CD14-positive monocyte (primary cell): ENCODE measurements around the gene DDX51. TPM values are rescaled to one million over a fixed set of nuclear protein-coding genes. Genes with fewer than 3 reads are reported as not detected.

ENCODE experiments used
- DNase-seq, 3 donors: peaks; one replicate each; pipeline ENCODE4 v3.0.0-alpha.2; 2011 to 2022
- H2AFZ ChIP-seq: 2 replicates; pipeline ENCODE4 v1.6.0; 2012; ENCODE audit warnings: mild to moderate bottlenecking, low read depth, low read length, inconsistent platforms; ENCODE audit not compliant: insufficient read depth, poor library complexity, severe bottlenecking
- H3K27ac ChIP-seq, 2 donors: 1 replicate in 1 of 2; 2 replicates in 1 of 2; pipeline ENCODE4 v1.5.1; 2012 to 2013; ENCODE audit warnings: low read length in 2 of 2, control low read depth in 1 of 2, inconsistent platforms in 1 of 2, low read depth in 1 of 2, mild to moderate bottlenecking in 1 of 2
- H3K27me3 ChIP-seq, 2 donors: one replicate each; pipeline versions ENCODE4 v1.6.0 to v1.6.1; 2011 to 2013; ENCODE audit warnings: low read length in 2 of 2; ENCODE audit not compliant: control insufficient read depth in 2 of 2, insufficient read depth in 2 of 2
- H3K36me3 ChIP-seq, 2 donors: replicated peaks in 1 of 2; 1 replicate in 1 of 2; 2 replicates in 1 of 2; pipeline versions ENCODE4 v1.5.1 to v1.6.1; 2012 to 2013; ENCODE audit warnings: low read length in 2 of 2, control low read depth in 1 of 2, inconsistent platforms in 1 of 2, mild to moderate bottlenecking in 1 of 2; ENCODE audit not compliant: insufficient read depth in 2 of 2, control insufficient read depth in 1 of 2
- H3K4me1 ChIP-seq, 2 donors: 1 replicate in 1 of 2; 2 replicates in 1 of 2; pipeline versions ENCODE4 v1.5.1 to v1.6.1; 2012 to 2013; ENCODE audit warnings: low read length in 2 of 2, control low read depth in 1 of 2, inconsistent platforms in 1 of 2, mild to moderate bottlenecking in 1 of 2, moderate library complexity in 1 of 2; ENCODE audit not compliant: insufficient read depth in 2 of 2, control insufficient read depth in 1 of 2
- H3K4me2 ChIP-seq: replicated peaks from 2 replicates; pipeline ENCODE3; 2012; ENCODE audit warnings: low read length, moderate library complexity, mild to moderate bottlenecking; ENCODE audit not compliant: poor library complexity, severe bottlenecking; ENCODE audit errors: extremely low read depth
- H3K4me3 ChIP-seq, 3 experiments: fragments of 200-600 bp in 1 of 3; sonication (generic) in 1 of 3; replicated peaks in 1 of 3; 1 replicate in 2 of 3; 2 replicates in 1 of 3; pipeline ENCODE4 v1.5.1; 2011 to 2013; ENCODE audit warnings: low read length in 3 of 3, mild to moderate bottlenecking in 3 of 3, control low read depth in 2 of 3, low read depth in 2 of 3, inconsistent platforms in 1 of 3, moderate library complexity in 1 of 3
- H3K79me2 ChIP-seq: 2 replicates; pipeline ENCODE4 v1.6.0; 2012; ENCODE audit warnings: mild to moderate bottlenecking, control low read depth, inconsistent platforms, low read length, moderate library complexity; ENCODE audit not compliant: insufficient read depth
- H3K9ac ChIP-seq: 2 replicates; pipeline ENCODE4 v1.6.0; 2017; ENCODE audit warnings: low read length, mild to moderate bottlenecking; ENCODE audit not compliant: insufficient read depth, poor library complexity, severe bottlenecking
- H3K9me3 ChIP-seq, 2 donors: replicated peaks in 1 of 2; 1 replicate in 1 of 2; 2 replicates in 1 of 2; pipeline versions ENCODE4 v1.5.1 to v1.6.1; 2012 to 2013; ENCODE audit warnings: low read length in 2 of 2, control low read depth in 1 of 2; ENCODE audit not compliant: control insufficient read depth in 1 of 2, insufficient read depth in 1 of 2
- H4K20me1 ChIP-seq: 2 replicates; pipeline ENCODE4 v1.6.0; 2012; ENCODE audit warnings: mild to moderate bottlenecking, low read length, control low read depth, moderate library complexity; ENCODE audit not compliant: insufficient read depth
- H3K27ac Mint-ChIP-seq, 7 donors: one replicate each; pipeline ENCODE4 v1.8.0; 2020; ENCODE audit warnings: mild to moderate bottlenecking in 7 of 7, mixed read lengths in 7 of 7, moderate library complexity in 6 of 7, inconsistent platforms in 2 of 7
- H3K27me3 Mint-ChIP-seq, 3 donors: one replicate each; pipeline ENCODE4 v1.8.0; 2021 to 2022; ENCODE audit warnings: low read depth in 3 of 3, mild to moderate bottlenecking in 3 of 3, mixed read lengths in 3 of 3, moderate library complexity in 3 of 3, inconsistent platforms in 1 of 3
- H3K36me3 Mint-ChIP-seq, 2 donors: one replicate each; pipeline ENCODE4 v1.8.0; 2020; ENCODE audit warnings: mixed read lengths in 2 of 2, inconsistent platforms in 1 of 2, mild to moderate bottlenecking in 1 of 2
- H3K4me1 Mint-ChIP-seq: one replicate; pipeline ENCODE4 v1.8.0; 2020; ENCODE audit warnings: mild to moderate bottlenecking, mixed read lengths
- H3K4me3 Mint-ChIP-seq, 2 donors: one replicate each; pipeline ENCODE4 v1.8.0; 2020; ENCODE audit warnings: mild to moderate bottlenecking in 2 of 2, mixed read lengths in 2 of 2, moderate library complexity in 1 of 2
- H3K9me3 Mint-ChIP-seq, 7 donors: one replicate each; pipeline ENCODE4 v1.8.0; 2020 to 2022; ENCODE audit warnings: mixed read lengths in 7 of 7, mild to moderate bottlenecking in 6 of 7, moderate library complexity in 6 of 7, inconsistent platforms in 2 of 7
- CTCF ChIP-seq: fragments of 200-600 bp; IDR thresholded peaks from one replicate; pipeline ENCODE4 v1.8.0; 2022; ENCODE audit warnings: antibody characterized with exemption, mild to moderate bottlenecking
- WGBS: methylation state at CpG from one replicate; pipeline ENCODE4 v1.1.5; 2013; ENCODE audit warnings: missing lambda C conversion rate; ENCODE audit not compliant: insufficient coverage; 5-methylcytosine and 5-hydroxymethylcytosine counted together
- intact Hi-C, 2 donors: fragments of 100-400 bp; cut with micrococcal nuclease; formaldehyde crosslinking; loops; one replicate each; pipeline versions ENCODE4 v1.15.0 to v1.15.1; 2023
- polyA plus RNA-seq, 3 donors: library from polyadenylated mRNA; depleted of rRNA in 1 of 3; unstranded in 2 of 3; stranded (reverse) in 1 of 3; fragments of 300-500 nt in 2 of 3; fragments of >200 nt in 1 of 3; fragmentation: Illumina TruSeq in 2 of 3; gene quantifications; 1 replicate in 2 of 3; 2 replicates in 1 of 3; pipeline ENCODE4 v1.2.3, GENCODE V29; 2012 to 2021

Gene DDX51
- polyA plus RNA-seq, 3 donors = 1.7 to 24.9 (median 2.7) TPM

GRCh38 chr12:132141976-132142678 is 2.0 kb downstream of the DDX51 start:
- Mint-ChIP-seq H3K27me3 (peaks cover 0 to 3% (median 0%) of the 10 kb centered on the region in 3 donors), H3K4me1 (peaks cover 21% of the 10 kb centered on the region), H3K27ac (peak overlapping the region in 1 of 7 donors; percentile 85), H3K9me3 (peaks cover 0 to 3% (median 0%) of the 10 kb centered on the region in 7 donors), H3K4me3 (no peak overlapping the region), H3K36me3 (peaks cover 41 to 61% of the 10 kb centered on the region in 2 donors)
- H3K9ac ChIP-seq = no peak overlapping the region
- DNase-seq = peak in 1 of 3 donors; percentile 3
- H3K4me2 ChIP-seq = no peak overlapping the region
- no peak for TF ChIP-seq CTCF
- H3K4me1 ChIP-seq = peaks cover 16 to 24% of the 10 kb centered on the region in 2 donors
- no peaks in the 10 kb centered on the region for H4K20me1 ChIP-seq
- peaks cover 35 to 51% of the 10 kb centered on the region in 2 donors for H3K36me3 ChIP-seq
- no peak overlapping the region for H2AFZ ChIP-seq
- H3K27me3 ChIP-seq = no peaks in the 10 kb centered on the region
- peaks cover 28% of the 10 kb centered on the region for H3K79me2 ChIP-seq
- intact Hi-C loops = loop anchor here (5.0 to 10.0 kb wide), 2 partner anchors 60 to 353 kb away; partner anchors contain the start of gene FBRSL1 (in 1 of the 2)
- 95% methylated on average over 14 of the region's 22 CpGs for WGBS
- no peaks in the 10 kb centered on the region for H3K9me3 ChIP-seq
- no peak overlapping the region for H3K4me3 ChIP-seq
- H3K27ac ChIP-seq = no peak overlapping the region

GRCh38 chr12:132140918-132141841 is 2.9 kb downstream of the DDX51 start:
- H3K4me1 Mint-ChIP-seq = peaks cover 21% of the 10 kb centered on the region
- H3K36me3 ChIP-seq = peaks cover 32 to 43% of the 10 kb centered on the region in 2 donors
- no peak overlapping the region for H3K4me3 ChIP-seq
- H3K27ac Mint-ChIP-seq = no peak overlapping the region
- no peaks in the 10 kb centered on the region for H3K27me3 ChIP-seq
- H3K9me3 Mint-ChIP-seq = peaks cover 0 to 5% (median 0%) of the 10 kb centered on the region in 7 donors
- H3K4me2 ChIP-seq = no peak overlapping the region
- peaks cover 0 to 3% (median 0%) of the 10 kb centered on the region in 3 donors for H3K27me3 Mint-ChIP-seq
- H3K4me1 ChIP-seq = peaks cover 16 to 24% of the 10 kb centered on the region in 2 donors
- H3K4me3 Mint-ChIP-seq = no peak overlapping the region
- no peaks in the 10 kb centered on the region for H3K9me3 ChIP-seq
- intact Hi-C loops = loop anchor here (5.0 to 10.0 kb wide), 2 partner anchors 59 to 354 kb away; partner anchors contain the start of gene FBRSL1 (in 1 of the 2)
- WGBS = 97% methylated on average over 31 of the region's 38 CpGs
- H3K79me2 ChIP-seq = peaks cover 25% of the 10 kb centered on the region
- no peak for TF ChIP-seq CTCF
- peaks cover 38 to 51% of the 10 kb centered on the region in 2 donors for H3K36me3 Mint-ChIP-seq
- H3K9ac ChIP-seq = no peak overlapping the region
- no peaks in the 10 kb centered on the region for H4K20me1 ChIP-seq
- no peak for DNase-seq
- H2AFZ ChIP-seq = no peak overlapping the region
- H3K27ac ChIP-seq = no peak overlapping the region
